ENCODE measurements around the gene CCDC170. TPM values are rescaled to one million over a fixed set of nuclear protein-coding genes. Genes with fewer than 3 reads are reported as not detected.

CCDC170 gene
- total and polyA plus RNA-seq, 2 of the 8 experiments (the other 6 are each of a cell fraction or from before 2014, with no cell fraction given) = 0.06 to 0.09 TPM

DNA sequence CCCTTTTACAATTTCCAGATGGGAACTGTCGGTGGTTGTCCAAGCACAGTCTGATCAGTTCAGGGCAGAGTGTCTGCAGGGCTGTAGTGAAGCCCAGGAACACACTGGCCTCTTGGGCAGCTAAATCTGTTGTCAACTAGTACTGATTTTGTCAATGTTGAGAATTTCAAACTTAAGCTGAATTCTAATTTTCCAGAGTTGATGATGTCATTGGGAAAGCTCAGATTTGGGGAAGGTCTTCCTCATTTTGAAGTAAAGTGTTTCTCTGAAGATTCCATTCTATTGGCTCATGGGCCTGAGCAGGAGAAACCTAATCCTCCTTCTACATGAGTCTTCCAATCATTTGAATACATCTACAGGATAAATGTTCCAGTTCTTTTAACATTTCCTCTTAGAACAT lies 72.1 kb downstream of the CCDC170 start (continued):
- TF ChIP-seq, protein P1, sequence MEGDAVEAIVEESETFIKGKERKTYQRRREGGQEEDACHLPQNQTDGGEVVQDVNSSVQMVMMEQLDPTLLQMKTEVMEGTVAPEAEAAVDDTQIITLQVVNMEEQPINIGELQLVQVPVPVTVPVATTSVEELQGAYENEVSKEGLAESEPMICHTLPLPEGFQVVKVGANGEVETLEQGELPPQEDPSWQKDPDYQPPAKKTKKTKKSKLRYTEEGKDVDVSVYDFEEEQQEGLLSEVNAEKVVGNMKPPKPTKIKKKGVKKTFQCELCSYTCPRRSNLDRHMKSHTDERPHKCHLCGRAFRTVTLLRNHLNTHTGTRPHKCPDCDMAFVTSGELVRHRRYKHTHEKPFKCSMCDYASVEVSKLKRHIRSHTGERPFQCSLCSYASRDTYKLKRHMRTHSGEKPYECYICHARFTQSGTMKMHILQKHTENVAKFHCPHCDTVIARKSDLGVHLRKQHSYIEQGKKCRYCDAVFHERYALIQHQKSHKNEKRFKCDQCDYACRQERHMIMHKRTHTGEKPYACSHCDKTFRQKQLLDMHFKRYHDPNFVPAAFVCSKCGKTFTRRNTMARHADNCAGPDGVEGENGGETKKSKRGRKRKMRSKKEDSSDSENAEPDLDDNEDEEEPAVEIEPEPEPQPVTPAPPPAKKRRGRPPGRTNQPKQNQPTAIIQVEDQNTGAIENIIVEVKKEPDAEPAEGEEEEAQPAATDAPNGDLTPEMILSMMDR (IDR thresholded peaks at IDR 0.05; ENCODE audit: control extremely low read depth in 1 of 3, insufficient read depth in 1 of 3, low read depth in 1 of 3, low read length in 3 of 3) = no peak
- TF ChIP-seq, protein P2, sequence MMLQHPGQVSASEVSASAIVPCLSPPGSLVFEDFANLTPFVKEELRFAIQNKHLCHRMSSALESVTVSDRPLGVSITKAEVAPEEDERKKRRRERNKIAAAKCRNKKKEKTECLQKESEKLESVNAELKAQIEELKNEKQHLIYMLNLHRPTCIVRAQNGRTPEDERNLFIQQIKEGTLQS (IDR thresholded peaks at IDR 0.05; ENCODE audit: insufficient read depth, low read depth, low read length) = no peak
- TF ChIP-seq BCL11A (IDR thresholded peaks at IDR 0.05; ENCODE audit: low read depth in 2 of 2, low read length in 2 of 2) (no peak), RFX5 (IDR thresholded peaks at IDR 0.05; ENCODE audit: borderline replicate concordance, low read depth, low read length) (no peak), TCF12 (IDR thresholded peaks at IDR 0.05; ENCODE audit: low read depth, low read length) (no peak), POLR2A (IDR thresholded peaks at IDR 0.05; ENCODE audit: control extremely low read depth in 1 of 2, low read depth in 2 of 2, low read length in 2 of 2) (no peak)
